ENCODE results near the gene CD79A.

Gene CD79A

GRCh38 chr19:41920882-41921576 lies 44.0 kb downstream of the CD79A start:
- no peak for DNase-seq

GRCh38 chr19:41921577-41922576 lies 44.8 kb downstream of the CD79A start:
- no peak for DNase-seq

GRCh38 chr19:41922585-41922984 lies 45.5 kb downstream of the CD79A start:
- no peak for DNase-seq

GRCh38 chr19:41923045-41923788 lies 46.1 kb downstream of the CD79A start:
- no peak for DNase-seq

GRCh38 chr19:41924151-41925145 lies 47.4 kb downstream of the CD79A start:
- DNase-seq: no peak

GRCh38 chr19:41925208-41926003 lies 48.3 kb downstream of the CD79A start:
- no peak for DNase-seq

- DNase-seq: no peak
These were observed 49.1 kb downstream of the CD79A start for GRCh38 chr19:41926028-41926762.

GRCh38 chr19:41926763-41927496 lies 49.9 kb downstream of the CD79A start:
- no peak for DNase-seq

GRCh38 chr19:41927497-41928192 lies 50.6 kb downstream of the CD79A start:
- no peak for DNase-seq

GRCh38 chr19:41928221-41928683 lies 51.2 kb downstream of the CD79A start, which contains the start of gene ERFL:
Gene ERFL (minus strand): TSS chr19:41928449. CDS start chr19:41912919, 15,530 bp downstream.
- no peak for DNase-seq

- no peak for DNase-seq
These were observed 51.9 kb downstream of the CD79A start for GRCh38 chr19:41928754-41929535.

GRCh38 chr19:41929536-41930071 lies 52.5 kb downstream of the CD79A start:
- DNase-seq: no peak

- no peak for DNase-seq
These were observed 53.2 kb downstream of the CD79A start for GRCh38 chr19:41930322-41930722.

Measured in islet precursor cell (in vitro differentiated cells).